HG03196 (cell line): ENCODE measurements around the gene USP49.

ENCODE experiments used
- ATAC-seq: cut with Tn5 transposase; IDR thresholded peaks from one replicate; pipeline ENCODE4 v1.9.1; 2021; ENCODE audit not compliant: unreplicated experiment

USP49 gene

DNA sequence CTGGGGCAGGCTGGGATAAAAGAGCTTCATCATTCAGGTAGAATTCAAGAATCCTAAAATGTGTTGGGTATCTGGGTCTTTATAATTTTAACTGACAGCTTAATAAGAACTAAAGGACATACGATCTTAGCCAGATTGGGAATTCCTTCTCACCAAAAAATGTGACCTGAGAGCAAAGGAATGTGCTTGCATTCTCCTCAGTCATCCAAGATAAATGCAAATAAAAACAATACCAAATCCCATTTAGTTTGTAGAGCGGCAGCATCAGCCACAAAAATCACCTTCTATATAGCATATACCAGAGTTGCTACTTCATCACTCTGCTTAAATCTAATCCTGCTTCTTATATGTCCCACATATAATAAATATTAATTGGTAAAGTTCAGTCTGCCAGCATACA lies 16.9 kb downstream of the USP49 start:
- ATAC-seq = no peak

DNA sequence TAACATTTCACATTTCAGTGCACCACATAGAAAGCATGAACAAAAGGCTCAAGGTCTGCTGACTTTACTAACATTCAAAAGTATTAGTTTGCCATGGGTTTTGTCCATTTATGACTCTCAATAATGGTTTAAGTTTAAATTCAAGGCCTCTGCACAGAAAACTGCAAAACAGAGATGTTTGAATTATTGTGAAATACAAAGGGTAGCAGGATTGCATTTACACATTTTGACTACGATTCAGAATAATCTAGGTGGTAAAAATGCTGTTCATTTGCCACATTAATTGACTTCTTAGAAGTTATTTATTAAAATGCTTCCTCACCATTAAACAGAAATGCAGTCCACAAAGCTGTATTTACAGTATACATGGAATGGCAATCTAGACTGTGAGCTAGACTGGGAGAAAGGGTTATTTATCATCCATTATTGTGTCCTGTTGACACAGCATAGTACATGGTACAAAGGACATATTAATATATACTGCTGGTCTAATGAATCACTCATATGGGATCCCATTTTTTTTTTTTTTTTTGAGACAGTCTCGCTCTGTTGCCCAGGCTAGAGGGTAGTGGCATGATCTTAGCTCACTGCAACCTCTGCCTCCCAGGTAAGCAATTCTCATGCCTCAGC lies 18.0 kb downstream of the USP49 start:
- ATAC-seq = no peak

DNA sequence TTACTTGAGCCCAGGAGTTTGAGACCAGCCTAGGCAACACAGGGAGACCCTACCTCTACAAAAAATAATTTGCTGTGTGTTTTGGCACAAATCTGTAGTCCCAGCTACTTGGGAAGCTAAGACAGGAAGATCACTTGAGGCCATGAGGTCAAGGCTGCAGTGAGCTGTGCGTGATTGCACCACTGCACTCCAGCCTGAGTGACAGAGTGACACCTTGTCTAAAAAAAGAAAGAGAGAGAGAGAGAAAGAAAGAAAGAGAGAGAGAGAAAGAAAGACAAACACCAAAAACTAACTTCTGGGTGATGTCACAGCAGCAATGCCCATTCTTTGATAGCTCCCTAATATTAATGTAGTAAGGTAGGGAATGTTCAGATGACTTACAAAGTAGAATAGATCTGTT lies 20.4 kb downstream of the USP49 start:
- no peak for ATAC-seq

DNA sequence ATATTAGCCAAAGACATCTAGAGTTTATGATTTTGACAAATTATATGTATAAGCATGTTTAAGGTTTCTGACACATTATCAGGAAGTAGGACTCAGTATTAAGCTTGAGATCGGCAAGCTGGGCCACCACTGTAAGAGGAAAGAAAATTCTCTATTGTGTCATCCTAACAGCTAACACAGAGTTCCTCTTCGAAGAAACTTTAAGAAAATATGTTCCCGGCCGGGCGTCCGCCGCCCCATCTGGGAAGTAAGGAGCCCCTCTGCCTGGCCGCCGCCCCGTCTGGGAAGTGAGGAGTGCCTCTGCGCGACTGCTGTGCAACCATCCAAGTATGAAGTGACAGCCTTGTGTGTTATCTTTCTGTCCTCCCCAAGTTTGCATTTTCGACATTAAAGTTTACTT lies 23.0 kb downstream of the USP49 start:
- no peak for ATAC-seq

DNA sequence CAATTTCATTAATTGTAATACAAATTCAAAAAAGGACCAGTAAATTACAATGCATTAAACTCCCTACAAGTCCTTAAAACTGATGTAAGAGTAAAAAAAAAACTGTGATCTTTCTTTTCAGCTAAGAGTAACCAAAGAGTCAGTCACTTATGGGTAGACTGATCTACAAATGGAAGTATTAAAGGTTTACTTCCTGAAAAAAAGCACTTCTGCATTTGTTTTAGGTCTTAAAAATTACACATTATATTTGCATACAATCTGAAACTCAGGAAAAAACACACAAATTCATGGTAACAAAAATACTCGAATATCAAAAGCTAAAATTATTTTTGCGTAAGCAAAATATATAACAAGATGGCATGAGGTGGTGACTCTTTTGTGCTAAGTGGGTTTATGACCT lies 23.5 kb downstream of the USP49 start:
- ATAC-seq = no peak

DNA sequence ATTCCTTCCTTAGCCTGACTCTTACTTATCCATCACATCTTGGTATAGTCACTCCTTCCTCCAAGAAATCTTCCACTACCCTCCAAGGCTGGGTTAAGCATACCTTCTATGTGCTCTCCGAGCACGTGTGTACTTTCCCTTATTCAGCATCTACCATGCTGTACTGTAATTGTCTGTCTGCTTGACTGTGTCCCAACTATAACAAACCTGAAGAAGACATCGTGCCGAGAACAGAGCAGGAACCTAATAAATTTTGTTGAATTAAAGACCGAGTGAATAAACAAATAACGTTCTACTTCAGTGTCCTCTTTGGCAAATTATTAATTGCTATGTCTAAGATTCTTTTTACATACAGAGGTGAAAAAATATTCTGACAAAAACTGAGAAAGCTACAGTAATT lies 35.8 kb downstream of the USP49 start:
- ATAC-seq = no peak

DNA sequence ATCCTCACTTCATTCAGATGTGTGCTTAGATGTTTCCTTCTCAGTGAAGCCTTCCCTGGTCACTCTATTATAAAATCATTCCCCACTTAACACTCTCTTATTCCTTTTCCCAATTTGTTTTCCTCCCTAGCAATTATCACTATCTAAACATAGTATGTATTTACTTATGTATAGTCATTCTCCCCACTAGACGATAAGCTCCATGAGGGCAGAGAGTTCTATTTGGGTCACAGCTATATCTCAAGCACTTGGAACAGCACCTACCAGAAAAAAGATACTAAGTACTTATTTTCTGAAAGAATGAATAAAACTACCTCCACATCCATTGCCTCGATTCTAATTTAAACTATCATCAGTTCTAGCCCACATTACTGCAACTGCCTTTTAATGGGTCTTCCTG lies 36.5 kb downstream of the USP49 start:
- ATAC-seq = no peak

DNA sequence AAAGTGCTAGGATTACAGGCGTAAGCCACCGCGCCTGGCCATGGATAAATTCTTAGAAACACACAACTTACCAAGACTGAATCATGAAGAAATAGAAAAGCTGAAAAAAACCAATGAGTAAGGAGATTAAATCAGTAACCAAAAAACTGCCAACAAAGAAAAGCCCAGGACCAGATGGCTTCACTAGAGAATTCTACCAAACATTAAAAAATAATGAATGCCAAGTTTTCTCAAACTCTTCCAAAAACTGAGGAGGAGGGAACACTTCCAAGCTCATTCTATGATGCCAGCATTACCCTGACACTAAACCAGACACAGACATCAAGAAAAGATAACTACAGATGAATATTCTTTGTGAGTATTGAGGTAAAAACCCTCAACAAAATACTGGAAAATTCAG lies 44.3 kb downstream of the USP49 start:
- no peak for ATAC-seq

DNA sequence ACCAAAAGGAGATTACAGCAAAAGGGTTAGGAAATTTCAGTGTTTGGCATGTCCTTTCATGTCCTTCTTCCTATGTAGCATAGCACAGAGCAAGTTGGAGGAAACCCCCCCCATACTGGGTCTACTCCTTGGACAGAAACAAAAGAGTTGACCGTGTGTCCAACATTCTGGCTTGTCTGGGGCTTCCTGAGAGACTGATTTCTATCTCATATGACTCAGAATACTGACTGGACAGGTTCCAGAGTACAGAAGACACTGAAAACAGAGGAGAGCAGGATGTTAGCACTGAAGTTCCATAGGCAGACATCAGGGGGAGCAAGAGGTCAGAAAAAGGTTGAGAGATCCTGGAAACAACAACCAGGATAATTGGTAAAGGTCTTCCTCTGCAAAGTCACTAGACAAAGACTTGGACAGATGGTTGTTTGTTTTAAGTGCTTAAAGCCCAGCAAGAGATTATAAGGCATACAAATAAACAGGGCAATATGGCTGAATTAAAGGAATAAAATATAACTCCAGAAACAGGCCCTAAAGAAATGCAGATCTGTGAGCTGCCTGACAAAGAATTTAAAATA lies 48.4 kb downstream of the USP49 start:
- ATAC-seq = peak; percentile 58

DNA sequence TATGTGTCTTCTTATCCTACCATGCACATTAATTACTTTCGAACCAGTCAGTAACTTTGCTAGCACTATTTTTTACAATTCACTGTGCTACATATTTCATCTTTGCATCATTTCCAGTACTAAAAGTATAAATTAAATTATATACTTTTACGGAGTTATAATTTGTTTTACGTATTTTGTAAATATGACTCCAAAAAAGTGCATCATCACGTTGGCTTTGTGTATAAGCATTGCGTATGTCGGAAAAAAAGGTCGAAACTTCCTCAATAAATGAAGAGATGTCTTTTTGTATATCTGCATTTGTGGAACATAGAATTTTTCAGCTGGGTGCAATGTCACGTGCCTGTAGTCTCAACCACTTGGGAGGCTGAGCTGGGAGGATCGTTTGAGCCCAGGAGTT lies 52.0 kb downstream of the USP49 start:
- no peak for ATAC-seq

DNA sequence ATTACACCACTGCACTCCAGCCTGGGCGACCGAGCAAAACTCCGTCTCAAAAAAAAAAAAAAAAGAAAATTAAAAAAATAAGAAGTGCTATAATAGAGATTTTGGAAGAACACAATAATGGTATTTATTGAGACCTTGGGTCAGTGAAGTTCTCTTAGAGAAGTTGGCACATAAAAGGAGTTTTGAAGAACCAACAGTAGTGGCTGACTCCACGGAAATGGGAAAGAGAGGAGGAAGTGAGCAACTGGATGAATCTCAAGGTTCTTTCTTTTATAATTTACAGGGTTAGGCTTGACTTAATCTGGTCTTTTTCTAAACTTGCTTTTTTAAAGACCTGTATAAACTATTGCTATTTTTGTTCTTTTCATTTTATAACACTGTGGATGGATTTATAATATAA lies 54.8 kb downstream of the USP49 start:
- ATAC-seq = no peak

DNA sequence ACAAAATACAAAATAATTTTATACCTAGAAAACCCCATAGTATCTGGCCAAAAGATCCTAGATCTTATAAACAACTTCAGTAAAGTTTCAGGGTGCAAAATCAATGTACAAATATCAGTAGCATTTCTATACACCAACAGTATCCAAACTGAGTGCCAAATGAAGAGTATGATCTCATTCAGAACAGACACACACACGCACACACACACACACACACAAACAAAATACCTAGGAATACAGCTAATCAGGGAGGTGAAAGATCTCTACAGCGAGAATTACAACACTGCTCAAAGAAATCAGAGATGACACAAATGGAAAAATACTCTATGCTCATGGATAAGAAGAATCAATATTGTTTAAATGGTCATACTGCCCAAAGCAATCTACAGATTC lies 58.5 kb downstream of the USP49 start:
- no peak for ATAC-seq

DNA sequence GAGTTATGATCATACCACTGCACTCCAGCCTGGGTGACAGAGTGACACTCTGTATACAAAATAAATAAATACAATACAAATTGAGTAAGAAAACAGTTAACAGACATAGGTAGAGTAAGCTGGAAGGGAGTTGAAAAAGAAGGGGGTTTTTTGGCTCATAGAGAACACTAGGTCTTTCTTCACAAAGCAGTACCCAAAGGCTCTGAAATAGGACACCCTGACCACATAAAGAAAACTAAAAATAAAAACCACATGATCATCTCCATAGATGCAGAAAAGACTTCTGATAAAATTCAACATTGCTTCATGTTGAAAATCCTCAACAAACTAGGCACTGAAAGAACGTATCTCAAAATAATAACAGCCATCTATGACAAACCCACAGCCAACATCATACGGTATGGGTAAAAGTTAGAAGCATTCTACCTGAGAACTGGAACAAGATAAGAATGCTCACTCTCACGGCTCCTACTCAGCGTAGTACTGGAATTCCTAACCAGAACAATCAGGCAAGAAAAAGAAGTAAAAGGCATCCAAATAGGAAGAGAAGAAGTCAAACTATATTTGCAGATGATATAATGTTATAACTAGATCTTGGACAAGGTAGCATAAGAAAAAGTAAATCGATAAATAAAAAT lies 59.0 kb downstream of the USP49 start:
- ATAC-seq = no peak

DNA sequence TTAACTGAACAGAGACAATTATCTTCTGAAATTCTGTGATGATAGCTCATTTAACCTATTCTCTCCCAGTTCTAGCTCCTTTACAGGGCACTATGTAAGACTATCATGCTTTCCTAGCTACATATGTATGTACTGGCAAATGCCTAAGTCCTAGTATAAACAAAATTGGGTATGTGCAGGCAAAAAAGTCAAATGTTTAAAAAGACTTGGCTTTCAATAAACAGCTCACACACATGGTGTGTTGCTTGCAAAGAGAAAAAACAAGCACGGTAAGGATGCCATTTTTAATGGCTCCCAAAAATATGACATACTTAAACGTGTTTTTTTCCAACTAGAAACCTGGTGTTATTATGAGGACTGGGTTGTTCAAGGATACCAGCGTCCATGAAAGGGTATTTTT lies 62.9 kb downstream of the USP49 start:
- ATAC-seq = no peak

DNA sequence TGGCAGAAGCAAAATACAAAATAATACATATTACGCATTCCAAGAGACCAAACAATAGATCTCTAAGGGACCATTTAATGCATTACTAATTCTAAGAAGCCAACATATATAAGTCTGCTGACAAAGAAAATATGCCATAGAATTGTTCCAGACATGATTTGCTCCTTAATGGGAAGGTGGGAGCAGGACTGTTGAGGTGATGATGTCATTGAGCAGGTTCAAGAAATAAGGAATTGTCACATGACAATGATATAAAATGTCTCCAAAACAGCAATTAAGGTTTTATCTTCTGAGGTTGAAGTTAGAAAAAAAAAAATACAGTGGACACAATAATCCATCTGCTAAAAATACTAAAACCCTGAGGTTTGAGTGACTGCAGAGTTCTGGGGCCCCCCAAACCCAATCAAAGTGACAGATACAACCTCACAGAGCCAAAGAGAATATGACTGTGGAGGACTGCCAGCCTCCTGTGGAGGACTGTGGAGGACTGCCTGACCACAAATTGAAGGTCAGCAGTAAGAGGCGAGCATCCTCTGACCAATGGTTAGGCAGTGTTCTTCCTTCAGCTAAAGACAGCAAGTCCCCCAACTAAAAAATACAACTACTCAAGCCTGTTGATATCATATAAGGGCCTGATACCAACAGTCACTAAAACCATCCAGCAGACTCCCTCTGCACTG lies 68.7 kb downstream of the USP49 start:
- no peak for ATAC-seq

DNA sequence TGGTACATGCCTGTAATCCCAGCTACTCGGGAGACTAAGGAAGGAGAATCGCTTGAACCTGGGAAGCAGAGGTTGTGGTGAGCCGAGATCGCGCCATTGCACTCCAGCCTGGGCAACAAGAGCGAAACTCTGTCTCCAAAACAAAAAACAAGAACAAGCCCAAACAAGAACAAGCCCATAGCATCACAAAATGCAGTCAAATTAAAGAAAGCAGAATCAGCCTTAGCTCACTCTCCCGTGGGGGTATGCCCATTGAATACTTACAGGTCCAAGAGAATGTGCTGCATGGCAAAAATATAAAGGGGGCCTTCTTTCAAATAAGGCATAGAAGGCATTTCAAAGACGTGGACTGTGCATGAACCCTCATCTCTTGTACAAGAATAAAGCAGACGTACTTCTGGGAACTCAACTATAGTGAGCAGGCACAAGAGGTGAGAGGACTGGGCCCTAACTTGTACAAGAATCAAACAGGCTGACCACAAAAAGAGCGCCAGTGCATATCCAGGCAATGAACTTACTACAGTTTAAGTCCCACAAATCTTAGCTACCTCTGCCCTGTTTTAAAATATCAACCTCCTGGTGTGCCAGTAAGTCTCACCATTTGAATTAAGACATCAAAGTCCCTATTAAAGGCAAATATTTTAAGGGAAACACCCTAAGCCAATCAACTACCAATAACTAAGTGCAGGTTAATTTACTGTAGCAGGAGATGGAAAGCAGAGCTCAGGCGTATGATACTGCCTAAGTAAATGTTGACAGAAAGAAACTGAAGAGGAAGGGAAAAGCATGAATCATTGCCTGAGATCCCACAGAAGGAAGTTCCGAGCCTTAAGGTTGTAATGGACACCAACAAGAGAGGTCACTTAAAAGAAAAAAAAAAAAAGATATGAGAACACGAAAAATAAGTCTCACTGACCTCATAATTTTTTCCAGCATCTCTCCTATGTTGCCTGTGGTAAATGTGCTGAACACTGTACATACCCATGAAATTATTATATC lies 70.3 kb downstream of the USP49 start:
- no peak for ATAC-seq

DNA sequence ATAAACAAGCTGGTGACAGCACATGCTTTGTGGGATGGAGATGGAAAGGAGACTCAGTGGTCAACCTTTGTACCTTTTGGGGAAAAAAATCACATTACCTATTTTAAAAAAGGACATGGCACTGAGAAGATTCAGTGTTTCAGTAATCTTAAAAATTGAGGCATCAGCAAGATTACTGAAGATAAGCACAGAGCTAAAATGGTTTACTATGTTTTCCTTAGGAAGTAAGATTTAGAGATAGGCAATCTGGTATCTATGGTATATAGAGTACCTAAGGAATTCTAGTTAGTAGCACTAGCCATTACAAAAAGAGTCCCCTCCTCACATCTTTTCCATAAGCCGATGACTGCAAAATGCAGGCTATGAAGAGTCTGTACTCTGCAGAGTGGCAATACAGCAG lies 72.0 kb downstream of the USP49 start:
- no peak for ATAC-seq

DNA sequence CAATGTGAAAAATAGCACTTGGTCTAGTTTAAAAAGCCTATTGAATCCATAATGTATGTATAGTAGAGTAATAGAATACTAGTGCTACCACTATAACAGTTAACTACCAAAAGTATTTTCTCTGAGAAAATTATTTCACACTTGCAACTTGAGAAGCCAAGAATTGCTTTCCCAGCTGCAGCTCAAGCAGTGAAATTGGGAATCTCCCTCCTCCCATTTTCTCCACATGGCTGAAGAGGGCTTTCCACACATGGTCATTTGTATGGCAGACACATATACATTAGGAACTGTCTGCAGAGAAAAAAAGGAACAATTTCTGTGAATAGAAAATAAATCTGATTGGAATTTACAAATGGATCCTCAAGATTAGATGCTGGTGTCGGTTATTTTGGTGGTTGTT lies 73.2 kb downstream of the USP49 start:
- ATAC-seq = no peak

DNA sequence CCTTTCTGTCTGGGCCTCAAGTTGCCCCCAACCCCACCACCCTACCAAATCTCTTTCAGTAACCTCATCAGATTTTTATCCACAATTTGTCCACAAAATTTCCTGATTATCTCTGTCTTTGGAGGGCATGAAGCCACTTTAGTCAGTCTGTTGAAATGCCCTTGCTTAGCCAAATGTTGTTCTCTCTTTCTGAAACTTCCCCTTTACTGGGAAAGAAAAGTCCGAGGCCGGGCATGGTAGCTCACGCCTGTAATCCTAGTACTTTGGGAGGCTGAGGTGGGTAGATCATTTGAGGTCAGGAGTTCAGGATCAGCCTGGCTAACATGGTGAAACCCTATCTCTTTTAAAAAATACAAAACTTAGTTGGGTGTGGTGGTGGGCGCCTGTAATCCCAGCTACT lies 73.9 kb downstream of the USP49 start:
- ATAC-seq = no peak

DNA sequence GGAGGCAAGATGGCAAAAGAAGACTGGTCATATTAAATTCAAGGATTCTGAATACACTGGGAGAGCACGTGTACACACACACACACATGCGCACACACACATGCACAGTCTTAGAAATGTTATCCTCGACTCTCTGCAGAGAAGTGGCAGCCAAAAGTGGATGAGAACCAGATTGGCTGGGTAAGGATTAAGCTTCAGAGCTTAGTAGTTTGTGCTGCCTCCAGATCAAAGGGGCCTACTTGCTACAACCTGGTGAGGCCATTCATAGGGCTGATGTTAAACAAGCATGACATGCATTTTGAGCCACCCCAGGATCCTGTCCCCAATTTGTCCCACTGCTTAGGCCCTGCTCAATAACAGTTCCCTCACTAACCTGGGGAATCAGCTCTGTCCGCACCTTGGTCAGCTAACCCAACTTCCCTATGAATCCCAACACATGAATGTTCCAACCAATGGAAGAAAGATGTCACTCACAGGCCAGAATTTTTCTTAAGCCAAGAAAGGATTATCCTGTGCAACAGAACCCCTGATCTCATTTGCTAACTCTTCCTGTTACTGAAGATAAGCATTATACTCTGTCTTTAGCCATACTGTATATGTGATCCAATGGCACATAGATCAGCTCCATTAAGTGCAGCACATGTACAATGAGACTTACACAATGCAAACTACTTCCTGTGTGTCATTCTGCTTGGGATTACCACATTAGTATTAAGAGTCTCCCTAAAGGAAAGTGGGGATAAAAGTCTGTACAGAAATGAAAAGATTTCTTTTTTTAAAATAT lies 76.7 kb downstream of the USP49 start:
- ATAC-seq = no peak
